WTC11 (cell line): ENCODE data around the gene CELF2. TPM values are rescaled to one million over a fixed set of nuclear protein-coding genes. Genes with fewer than 3 reads are reported as not detected.

ENCODE experiments used
- ATAC-seq: fragments of 200-7000 bp; cut with Tn5 transposase; 2 replicates; pipeline ENCODE4 v1.10.0; 2021; ENCODE audit warnings: mild to moderate bottlenecking, moderate library complexity
- CTCF ChIA-PET: fragments of 300-600 bp; sonication (Branson Sonifier 250); formaldehyde crosslinking; loops from one replicate; lab custom pipeline; 2021; ENCODE audit warnings: antibody characterized with exemption; lab: Charles Lee
- POLR2A ChIA-PET: fragments of 350-600 bp; sonication (Branson Sonifier 250); formaldehyde crosslinking; loops from one replicate; lab custom pipeline; 2021; ENCODE audit warnings: antibody characterized with exemption; lab: Charles Lee
- DNase-seq: peaks from one replicate; pipeline ENCODE4 v3.0.0; 2021; ENCODE audit warnings: low spot score
- H3K27ac Mint-ChIP-seq: 2 replicates; pipeline ENCODE4 v1.8.0; 2021; ENCODE audit warnings: mixed read lengths
- H3K27me3 Mint-ChIP-seq: 2 replicates; pipeline ENCODE4 v1.8.0; 2021; ENCODE audit warnings: low read depth, mild to moderate bottlenecking, moderate library complexity, mixed read lengths
- H3K36me3 Mint-ChIP-seq: 2 replicates; pipeline ENCODE4 v1.8.0; 2021; ENCODE audit warnings: mixed read lengths
- H3K4me1 Mint-ChIP-seq: 2 replicates; pipeline ENCODE4 v1.8.0; 2022; ENCODE audit warnings: mixed read lengths
- H3K4me3 Mint-ChIP-seq: 2 replicates; pipeline ENCODE4 v1.8.0; 2021; ENCODE audit warnings: mild to moderate bottlenecking, moderate library complexity, mixed read lengths
- H3K9me3 Mint-ChIP-seq: 2 replicates; pipeline ENCODE4 v1.8.0; 2021; ENCODE audit warnings: mixed read lengths
- ATF2 ChIP-seq: sonication (generic); formaldehyde crosslinking; IDR thresholded peaks from 2 replicates; pipeline ENCODE4 v1.8.1; 2022; ENCODE audit warnings: low read depth, missing genetic modification reagents, borderline replicate concordance
- ATF3 ChIP-seq: sonication (generic); formaldehyde crosslinking; conservative IDR thresholded peaks from 2 replicates; pipeline ENCODE4 v1.8.1; 2022; ENCODE audit warnings: mild to moderate bottlenecking, missing genetic modification reagents
- CDX4 ChIP-seq: fragments of 250-450 bp; sonication (Bioruptor Pico); IDR thresholded peaks from 2 replicates; pipeline ENCODE4 v1.9.0; 2021; ENCODE audit warnings: moderate library complexity, mild to moderate bottlenecking, inconsistent platforms, borderline replicate concordance
- CTCF ChIP-seq: fragments of 200-600 bp; IDR thresholded peaks from 2 replicates; pipeline ENCODE4 v1.8.0; 2022; ENCODE audit warnings: antibody characterized with exemption
- E2F1 ChIP-seq: sonication (generic); formaldehyde crosslinking; IDR thresholded peaks from 2 replicates; pipeline ENCODE4 v1.8.0; 2022; ENCODE audit warnings: mild to moderate bottlenecking, missing genetic modification reagents
- ELF4 ChIP-seq: sonication (generic); formaldehyde crosslinking; IDR thresholded peaks from 2 replicates; pipeline ENCODE4 v1.8.1; 2022; ENCODE audit warnings: low read depth, mild to moderate bottlenecking, moderate library complexity, missing genetic modification reagents
- FOXJ3 ChIP-seq: sonication (generic); formaldehyde crosslinking; IDR thresholded peaks from 2 replicates; pipeline ENCODE4 v1.9.0; 2021; ENCODE audit warnings: missing genetic modification reagents, mild to moderate bottlenecking, borderline replicate concordance
- FOXP4 ChIP-seq: sonication (generic); formaldehyde crosslinking; IDR thresholded peaks from 2 replicates; pipeline ENCODE4 v1.8.0; 2022; ENCODE audit warnings: mild to moderate bottlenecking, missing genetic modification reagents
- IRF1 ChIP-seq: sonication (generic); formaldehyde crosslinking; IDR thresholded peaks from 2 replicates; pipeline ENCODE4 v1.8.0; 2023; ENCODE audit warnings: missing genetic modification reagents
- IRF2 ChIP-seq: sonication (generic); formaldehyde crosslinking; IDR thresholded peaks from 2 replicates; pipeline ENCODE4 v1.8.0; 2022; ENCODE audit warnings: low read depth, missing genetic modification reagents, borderline replicate concordance
- NFYB ChIP-seq: sonication (generic); formaldehyde crosslinking; conservative IDR thresholded peaks from 2 replicates; pipeline ENCODE4 v1.8.0; 2022; ENCODE audit warnings: low read depth, missing genetic modification reagents
- NR2C2 ChIP-seq: sonication (generic); formaldehyde crosslinking; IDR thresholded peaks from 2 replicates; pipeline ENCODE4 v1.8.0; 2022; ENCODE audit warnings: mild to moderate bottlenecking, missing genetic modification reagents
- SMAD4 ChIP-seq: sonication (generic); formaldehyde crosslinking; IDR thresholded peaks from 2 replicates; pipeline ENCODE4 v1.8.0; 2022; ENCODE audit warnings: mild to moderate bottlenecking, missing genetic modification reagents
- STAT6 ChIP-seq: sonication (generic); formaldehyde crosslinking; conservative IDR thresholded peaks from 2 replicates; pipeline ENCODE4 v1.8.1; 2023; ENCODE audit warnings: mild to moderate bottlenecking, low read depth, missing genetic modification reagents, moderate library complexity
- ZNF263 ChIP-seq: sonication (generic); formaldehyde crosslinking; IDR thresholded peaks from 2 replicates; pipeline ENCODE4 v1.8.1; 2022; ENCODE audit warnings: low read depth, mild to moderate bottlenecking, moderate library complexity, missing genetic modification reagents
- ZNF281 ChIP-seq: sonication (generic); formaldehyde crosslinking; IDR thresholded peaks from 2 replicates; pipeline ENCODE4 v1.8.0; 2023; ENCODE audit warnings: mild to moderate bottlenecking, missing genetic modification reagents
- ZNF416 ChIP-seq: fragments of 250-450 bp; sonication (Bioruptor Pico); IDR thresholded peaks from 2 replicates; pipeline ENCODE4 v1.9.0; 2021; ENCODE audit warnings: mild to moderate bottlenecking, inconsistent platforms
- ZNF512 ChIP-seq: sonication (generic); formaldehyde crosslinking; IDR thresholded peaks from 2 replicates; pipeline ENCODE4 v1.8.1; 2022; ENCODE audit warnings: missing genetic modification reagents, borderline replicate concordance
- total RNA-seq: library from RNA; stranded (reverse); gene quantifications from 3 replicates; pipeline ENCODE4 v1.2.3, GENCODE V29; 2021

CELF2 gene
- total RNA-seq, 1 experiment from 2014 or later = 24.6 TPM

GRCh38 chr10:11114269-11114668 is 96.6 kb downstream of the CELF2 start:
- peaks cover 11% of the 10 kb centered on the region for H3K4me1 Mint-ChIP-seq
- ChIA-PET CTCF (interaction anchor here (1.2 kb wide), 1 partner anchor 156 kb away, joined by 4 read pairs; no protein-coding TSS in a partner anchor), POLR2A (no interaction called here)
- H3K27ac Mint-ChIP-seq = no peak overlapping the region
- peaks cover 7% of the 10 kb centered on the region for H3K36me3 Mint-ChIP-seq
- H3K9me3 Mint-ChIP-seq = peaks cover 9% of the 10 kb centered on the region
- H3K27me3 Mint-ChIP-seq = no peaks in the 10 kb centered on the region
- no peak for DNase-seq
- H3K4me3 Mint-ChIP-seq = no peak overlapping the region
- no peak for ATAC-seq
- TF ChIP-seq SMAD4 (CRISPR knock-in tag) (no peak), ZNF416 (CRISPR knock-in tag) (no peak), ATF2 (CRISPR knock-in tag) (no peak), CDX4 (CRISPR knock-in tag) (no peak), NFYB (CRISPR knock-in tag) (no peak), FOXJ3 (no peak), FOXP4 (CRISPR knock-in tag) (no peak), ZNF512 (CRISPR knock-in tag) (no peak), STAT6 (no peak), IRF2 (no peak), CTCF (no peak), ELF4 (CRISPR knock-in tag) (no peak), NR2C2 (no peak), IRF1 (no peak), ZNF281 (CRISPR knock-in tag) (no peak), E2F1 (CRISPR knock-in tag) (no peak), ATF3 (CRISPR knock-in tag) (no peak), ZNF263 (no peak)
